HCT116 (cell line): ENCODE data around the gene OR52B6. TPM values are rescaled to one million over a fixed set of nuclear protein-coding genes. Genes with fewer than 3 reads are reported as not detected.

ENCODE experiments used
- ATAC-seq: fragments of 200-7000 bp; cut with Tn5 transposase; 2 replicates; pipeline ENCODE4 v1.9.1; 2020; ENCODE audit warnings: mild to moderate bottlenecking, moderate library complexity
- BruUV-seq: library from RNA; stranded (reverse); fragments of 400-500 nt; replicated peaks from 2 replicates; lab custom pipeline; 2021; lab: Mats Ljungman, UMichigan
- CTCF ChIA-PET: fragments of 300-600 bp; sonication (Branson Sonifier 250); formaldehyde crosslinking; loops from one replicate; lab custom pipeline; 2021; ENCODE audit warnings: antibody characterized with exemption; lab: Charles Lee
- POLR2A ChIA-PET: fragments of 300-600, 350-600 bp; sonication (Branson Sonifier 250); formaldehyde crosslinking; loops from one replicate; lab custom pipeline; 2021; ENCODE audit warnings: antibody characterized with exemption; lab: Charles Lee
- RAD21 ChIA-PET, 2 experiments: fragments of 300-600 bp; sonication (Branson Sonifier 250); formaldehyde crosslinking; loops; one replicate each; lab custom pipeline; 2023; ENCODE audit warnings: low total read pairs in 2 of 2; ENCODE audit not compliant: uncharacterized antibody in 2 of 2, unreplicated experiment in 2 of 2, low non-redundant PET in 1 of 2; lab: Charles Lee
- DNase-seq: peaks from one replicate; pipeline ENCODE4 v3.0.0-alpha.2; 2010; ENCODE audit warnings: low read depth, low spot score
- H2AFZ ChIP-seq: fragments of 200-600 bp; shearing (Covaris generic), sonication (generic); 2 replicates; pipeline ENCODE4 v1.6.1; 2017; ENCODE audit warnings: low read depth, mixed run types, mixed read lengths, antibody characterized with exemption, low read length; ENCODE audit not compliant: poor library complexity, severe bottlenecking
- H3K27ac ChIP-seq: 2 replicates; pipeline ENCODE4 v1.5.1; 2012; ENCODE audit warnings: low read depth, low read length
- H3K27me3 ChIP-seq: fragments of 200-600 bp; sonication (generic); 2 replicates; pipeline ENCODE4 v1.6.1; 2016; ENCODE audit warnings: mixed run types, low read length, mixed read lengths; ENCODE audit not compliant: insufficient read depth
- H3K36me3 ChIP-seq, 2 experiments: fragments of 200-500 bp in 1 of 2; fragments of 200-600 bp in 1 of 2; sonication (Bioruptor generic) in 1 of 2; sonication (generic) in 1 of 2; 2 replicates each; pipeline versions ENCODE4 v1.5.1 to v1.6.1; 2014 to 2016; ENCODE audit warnings: low read length in 2 of 2, inconsistent platforms in 1 of 2, mixed read lengths in 1 of 2, mixed run types in 1 of 2; ENCODE audit not compliant: insufficient read depth in 2 of 2, control insufficient read depth in 1 of 2
- H3K4me1 ChIP-seq, 2 experiments: fragments of 200-600 bp in 1 of 2; sonication (generic) in 1 of 2; 2 replicates each; pipeline versions ENCODE4 v1.5.1 to v1.6.1; 2012 to 2017; ENCODE audit warnings: low read length in 2 of 2, inconsistent platforms in 1 of 2, mild to moderate bottlenecking in 1 of 2, mixed read lengths in 1 of 2, mixed run types in 1 of 2, moderate library complexity in 1 of 2; ENCODE audit not compliant: insufficient read depth in 2 of 2, control insufficient read depth in 1 of 2
- H3K4me2 ChIP-seq: fragments of 200-600 bp; sonication (generic); 2 replicates; pipeline ENCODE4 v1.6.1; 2017; ENCODE audit warnings: mixed run types, low read length, mixed read lengths
- H3K4me3 ChIP-seq, 2 experiments: fragments of 200-600 bp in 1 of 2; sonication (generic) in 1 of 2; replicated peaks in 1 of 2; 2 replicates each; pipeline ENCODE4 v1.5.1; 2011 to 2016; ENCODE audit warnings: low read length in 2 of 2, control low read depth in 1 of 2, low read depth in 1 of 2, mild to moderate bottlenecking in 1 of 2, mixed read lengths in 1 of 2, mixed run types in 1 of 2
- H3K79me2 ChIP-seq: fragments of 200-600 bp; sonication (generic); 2 replicates; pipeline ENCODE4 v1.6.1; 2017; ENCODE audit warnings: mild to moderate bottlenecking, mixed run types, low read length, moderate library complexity, mixed read lengths; ENCODE audit not compliant: insufficient read depth
- H3K9ac ChIP-seq: fragments of 200-600 bp; sonication (generic); 2 replicates; pipeline ENCODE4 v1.6.1; 2016; ENCODE audit warnings: low read length, mixed read lengths
- H3K9me2 ChIP-seq: fragments of 200-600 bp; sonication (generic), shearing (Covaris generic); 2 replicates; pipeline ENCODE4 v1.6.1; 2017; ENCODE audit warnings: mixed run types, mild to moderate bottlenecking, moderate library complexity; ENCODE audit not compliant: insufficient read depth
- H3K9me3 ChIP-seq, 2 experiments: fragments of 200-500 bp in 1 of 2; fragments of 200-600 bp in 1 of 2; sonication (Bioruptor generic) in 1 of 2; sonication (generic) in 1 of 2; 2 replicates each; pipeline ENCODE4 v1.6.1; 2014 to 2017; ENCODE audit warnings: low read length in 2 of 2, mixed read lengths in 2 of 2, inconsistent platforms in 1 of 2, low read depth in 1 of 2, mild to moderate bottlenecking in 1 of 2, mixed run types in 1 of 2, moderate library complexity in 1 of 2; ENCODE audit not compliant: control insufficient read depth in 1 of 2, insufficient read depth in 1 of 2
- H4K20me1 ChIP-seq: fragments of 200-600 bp; sonication (generic), shearing (Covaris generic); 2 replicates; pipeline ENCODE4 v1.6.1; 2017; ENCODE audit warnings: mixed run types, mild to moderate bottlenecking, moderate library complexity; ENCODE audit not compliant: insufficient read depth
- CBX3 ChIP-seq: IDR thresholded peaks from 2 replicates; pipeline ENCODE4 v1.6.1; 2012; ENCODE audit warnings: low read depth
- CEBPB ChIP-seq: IDR thresholded peaks from 2 replicates; pipeline ENCODE4 v1.6.1; 2012; ENCODE audit warnings: low read depth
- CTCF ChIP-seq, 3 experiments: fragments of 200-600 bp in 1 of 3; sonication (generic) in 1 of 3; IDR thresholded peaks in 2 of 3; conservative IDR thresholded peaks in 1 of 3; 2 replicates each; pipeline ENCODE4 v1.5.1; 2012 to 2017; ENCODE audit warnings: low read depth in 2 of 3, low read length in 2 of 3, antibody characterized with exemption in 1 of 3, borderline replicate concordance in 1 of 3, control low read depth in 1 of 3, mild to moderate bottlenecking in 1 of 3, mixed read lengths in 1 of 3, mixed run types in 1 of 3, moderate library complexity in 1 of 3; ENCODE audit not compliant: insufficient read depth in 1 of 3
- EGR1 ChIP-seq: IDR thresholded peaks from 2 replicates; pipeline ENCODE4 v1.6.1; 2012; ENCODE audit warnings: low read depth
- ELF1 ChIP-seq: IDR thresholded peaks from 2 replicates; pipeline ENCODE4 v1.6.1; 2012; ENCODE audit warnings: low read depth, borderline replicate concordance
- EZH2phosphoT487 ChIP-seq: fragments of 200-600 bp; IDR thresholded peaks from 2 replicates; pipeline ENCODE4 v1.6.1; 2018; ENCODE audit warnings: antibody characterized with exemption, borderline replicate concordance
- FOSL1 ChIP-seq: IDR thresholded peaks from 2 replicates; pipeline ENCODE4 v1.6.1; 2012; ENCODE audit warnings: low read depth
- JUND ChIP-seq: IDR thresholded peaks from 2 replicates; pipeline ENCODE4 v1.6.1; 2012
- POLR2A ChIP-seq: IDR thresholded peaks from 2 replicates; pipeline ENCODE4 v1.7.0; 2011; ENCODE audit warnings: borderline replicate concordance; ENCODE audit not compliant: insufficient read depth, insufficient read length; ENCODE audit errors: extremely low read depth
- POLR2AphosphoS5 ChIP-seq: IDR thresholded peaks from 2 replicates; pipeline ENCODE4 v1.6.1; 2011; ENCODE audit warnings: mild to moderate bottlenecking, low read depth, low read length, moderate library complexity
- RAD21 ChIP-seq: IDR thresholded peaks from 2 replicates; pipeline ENCODE4 v1.6.1; 2012; ENCODE audit warnings: low read depth, mild to moderate bottlenecking
- REST ChIP-seq: IDR thresholded peaks from 2 replicates; pipeline ENCODE4 v1.6.1; 2012; ENCODE audit warnings: low read depth
- SIN3A ChIP-seq: IDR thresholded peaks from 2 replicates; pipeline ENCODE4 v1.6.1; 2012; ENCODE audit warnings: low read depth
- SP1 ChIP-seq: IDR thresholded peaks from 2 replicates; pipeline ENCODE4 v1.6.1; 2012; ENCODE audit warnings: low read depth
- YY1 ChIP-seq: IDR thresholded peaks from 2 replicates; pipeline ENCODE4 v1.6.1; 2011; ENCODE audit warnings: low read length, low read depth, moderate library complexity, mild to moderate bottlenecking; ENCODE audit not compliant: insufficient replicate concordance; ENCODE audit errors: extremely low read depth
- ZFX ChIP-seq: fragments of 450-650 bp; IDR thresholded peaks from 2 replicates; pipeline ENCODE4 v1.6.1; 2017
- ZNF274 ChIP-seq: fragments of 200-500 bp; sonication (Bioruptor generic); IDR thresholded peaks from 2 replicates; pipeline ENCODE4 v1.6.1; 2014; ENCODE audit warnings: mild to moderate bottlenecking, low read depth, low read length, inconsistent platforms
- intact Hi-C: fragments of 100-400 bp; cut with micrococcal nuclease; formaldehyde crosslinking; loops from 2 replicates; pipeline ENCODE4 v1.10.0; 2022
- total RNA-seq: library from RNA; stranded (reverse); gene quantifications from one replicate; pipeline ENCODE4 v1.2.1, GENCODE V29; 2021; ENCODE audit not compliant: unreplicated experiment
- TF ChIP-seq, protein P1 (sequence below): IDR thresholded peaks from 2 replicates; pipeline ENCODE4 v1.6.1; 2012
- TF ChIP-seq, protein P2 (sequence below): IDR thresholded peaks from 2 replicates; pipeline ENCODE4 v1.6.1; 2011; ENCODE audit warnings: mild to moderate bottlenecking, low read length, moderate library complexity; ENCODE audit not compliant: insufficient replicate concordance; ENCODE audit errors: extremely low read depth
- TF ChIP-seq, protein P3 (sequence below): IDR thresholded peaks from 2 replicates; pipeline ENCODE4 v1.6.1; 2012

The OR52B6 gene
- total RNA-seq, 1 experiment from 2014 or later, result not detected

DNA sequence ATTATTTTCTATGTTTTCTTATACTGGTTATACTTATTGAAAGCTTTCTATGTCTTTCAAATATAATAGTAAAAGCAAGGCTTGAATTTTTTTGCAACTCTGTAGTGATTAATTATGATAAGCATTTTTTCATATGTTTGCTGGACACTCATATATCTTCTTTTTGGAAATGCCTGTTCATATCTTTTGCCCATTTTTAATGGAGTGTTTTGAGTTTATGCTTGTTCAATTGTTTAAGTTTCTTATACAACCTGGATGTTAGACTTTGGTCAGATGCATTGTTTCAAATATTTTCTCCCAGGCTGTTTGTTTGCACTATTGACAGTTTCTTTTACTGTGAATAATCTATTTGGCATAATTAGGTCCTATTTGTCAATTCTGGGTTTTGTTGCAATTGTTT, 44.2 kb upstream of the OR52B6 start (continued):
- TF ChIP-seq SIN3A, result no peak

DNA sequence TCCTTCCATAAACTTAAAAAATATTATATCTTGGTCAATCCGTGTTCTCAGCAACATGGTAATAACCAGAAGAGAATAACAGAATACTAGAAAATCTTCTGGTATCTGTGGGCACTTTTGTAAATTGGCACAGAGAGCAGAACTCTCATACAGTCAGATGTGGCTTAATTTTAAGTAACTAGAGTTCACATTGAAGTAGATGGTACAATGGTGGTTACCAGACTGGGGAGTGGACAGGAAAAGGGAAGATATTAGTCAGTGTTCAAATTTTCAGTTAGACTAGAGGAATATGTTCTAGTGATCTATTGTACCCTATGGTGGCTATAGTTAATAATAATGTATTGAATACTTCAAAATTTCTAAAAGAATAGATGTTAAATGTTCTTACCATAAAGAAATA, 39.2 kb upstream of the OR52B6 start:
- Histone ChIP-seq H3K79me2 (no peaks in the 10 kb centered on the region), H2AFZ (no peak overlapping the region), H3K27me3 (0 out of 2 replicates have a peak, but pooled peaks cover 2% of the 10 kb centered on the region), H3K36me3 (no peaks in the 10 kb centered on the region), H3K27ac (no peak overlapping the region), H3K4me3 (no peak overlapping the region), H3K4me1 (no peaks in the 10 kb centered on the region), H4K20me1 (no peaks in the 10 kb centered on the region), H3K9me2 (no peaks in the 10 kb centered on the region), H3K9me3 (no peaks in the 10 kb centered on the region), H3K4me2 (no peak overlapping the region), H3K9ac (no peak overlapping the region)
- RAD21 ChIA-PET, result no interaction called here
- no TSS peak for BruUV-seq
- intact Hi-C loops, result no loop called here
- CTCF ChIA-PET, result no interaction called here
- TF ChIP-seq SIN3A, result no peak
- no peak for TF ChIP-seq ELF1
- no peak for TF ChIP-seq POLR2A
- no peak for TF ChIP-seq POLR2AphosphoS5
- TF ChIP-seq FOSL1, result no peak
- TF ChIP-seq, protein P1, sequence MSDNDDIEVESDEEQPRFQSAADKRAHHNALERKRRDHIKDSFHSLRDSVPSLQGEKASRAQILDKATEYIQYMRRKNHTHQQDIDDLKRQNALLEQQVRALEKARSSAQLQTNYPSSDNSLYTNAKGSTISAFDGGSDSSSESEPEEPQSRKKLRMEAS, result no peak
- no peak for TF ChIP-seq ZNF274
- no peak for TF ChIP-seq CBX3
- TF ChIP-seq, protein P2, sequence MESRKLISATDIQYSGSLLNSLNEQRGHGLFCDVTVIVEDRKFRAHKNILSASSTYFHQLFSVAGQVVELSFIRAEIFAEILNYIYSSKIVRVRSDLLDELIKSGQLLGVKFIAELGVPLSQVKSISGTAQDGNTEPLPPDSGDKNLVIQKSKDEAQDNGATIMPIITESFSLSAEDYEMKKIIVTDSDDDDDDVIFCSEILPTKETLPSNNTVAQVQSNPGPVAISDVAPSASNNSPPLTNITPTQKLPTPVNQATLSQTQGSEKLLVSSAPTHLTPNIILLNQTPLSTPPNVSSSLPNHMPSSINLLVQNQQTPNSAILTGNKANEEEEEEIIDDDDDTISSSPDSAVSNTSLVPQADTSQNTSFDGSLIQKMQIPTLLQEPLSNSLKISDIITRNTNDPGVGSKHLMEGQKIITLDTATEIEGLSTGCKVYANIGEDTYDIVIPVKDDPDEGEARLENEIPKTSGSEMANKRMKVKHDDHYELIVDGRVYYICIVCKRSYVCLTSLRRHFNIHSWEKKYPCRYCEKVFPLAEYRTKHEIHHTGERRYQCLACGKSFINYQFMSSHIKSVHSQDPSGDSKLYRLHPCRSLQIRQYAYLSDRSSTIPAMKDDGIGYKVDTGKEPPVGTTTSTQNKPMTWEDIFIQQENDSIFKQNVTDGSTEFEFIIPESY, result no peak
- no peak for TF ChIP-seq EZH2phosphoT487
- TF ChIP-seq SP1, result no peak
- TF ChIP-seq CTCF (IDR thresholded peaks at IDR 0.05 in 2 of 3, conservative IDR thresholded peaks at IDR 0.05 in 1 of 3; ENCODE audit: borderline replicate concordance in 1 of 3, insufficient read depth in 1 of 3, low read depth in 2 of 3, low read length in 2 of 3), result no peak
- TF ChIP-seq, protein P3, sequence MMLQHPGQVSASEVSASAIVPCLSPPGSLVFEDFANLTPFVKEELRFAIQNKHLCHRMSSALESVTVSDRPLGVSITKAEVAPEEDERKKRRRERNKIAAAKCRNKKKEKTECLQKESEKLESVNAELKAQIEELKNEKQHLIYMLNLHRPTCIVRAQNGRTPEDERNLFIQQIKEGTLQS, result no peak
- no peak for TF ChIP-seq JUND
- TF ChIP-seq ZFX, result no peak
- TF ChIP-seq CEBPB, result no peak
- no peak for TF ChIP-seq YY1
- TF ChIP-seq RAD21, result no peak
- TF ChIP-seq REST, result no peak
- TF ChIP-seq EGR1, result no peak
- POLR2A ChIA-PET, result no interaction called here
- DNase-seq, result no peak
- no peak for ATAC-seq
